ENCODE measurements around the gene MGAT4D. TPM values are rescaled to one million over a fixed set of nuclear protein-coding genes. Genes with fewer than 3 reads are reported as not detected.
"Not testable (repeated sequence)": the region's sequence is repeated elsewhere in the genome, so short reads cannot be mapped to it uniquely, and the experiment has no call there.

The MGAT4D gene
- total RNA-seq, 1 experiment from 2014 or later = not detected

GRCh38 chr4:140448162-140448561 is 49.9 kb downstream of the MGAT4D start:
- intact Hi-C loops (cut with micrococcal nuclease) = no loop called here
- no peak for DNase-seq (ENCODE audit: unreplicated experiment)
- no peaks in the 10 kb centered on the region for H3K9me3 Mint-ChIP-seq (ENCODE audit: unreplicated experiment)
- H3K4me3 Mint-ChIP-seq (ENCODE audit: unreplicated experiment) = no peak overlapping the region
- no peaks in the 10 kb centered on the region for H3K36me3 Mint-ChIP-seq (ENCODE audit: insufficient read depth, unreplicated experiment)
- H3K27me3 Mint-ChIP-seq (ENCODE audit: insufficient read depth, unreplicated experiment) = no peaks in the 10 kb centered on the region
- POLR2A ChIA-PET = interaction anchor here (0.9 to 3.8 kb wide), 4 partner anchors 19 to 309 kb away, joined by 3 to 11 read pairs (median 5); partner anchors contain the start of genes SCOC and TBC1D9
- H3K27ac Mint-ChIP-seq (ENCODE audit: low read depth, unreplicated experiment) = peak overlapping the region; percentile 27
- CTCF ChIA-PET = interaction anchor here (0.6 to 1.2 kb wide), 3 partner anchors 75 to 413 kb away, joined by 3 to 9 read pairs (median 4); partner anchors contain the start of gene SCOC
- peaks cover 16% of the 10 kb centered on the region for H3K4me1 Mint-ChIP-seq (ENCODE audit: insufficient read depth, unreplicated experiment)
- BruUV-seq (replicated peaks) = no TSS peak
- no peak for TF ChIP-seq CTCF (IDR thresholded peaks at IDR 0.05; ENCODE audit: unreplicated experiment)

GRCh38 chr4:140444347-140444746 is 53.7 kb downstream of the MGAT4D start:
- CTCF ChIA-PET = interaction anchor here (0.6 kb wide), 1 partner anchor 134 kb away, joined by 3 read pairs; no protein-coding TSS in a partner anchor
- H3K27me3 Mint-ChIP-seq (ENCODE audit: insufficient read depth, unreplicated experiment); H3K36me3 Mint-ChIP-seq (ENCODE audit: insufficient read depth, unreplicated experiment); POLR2A ChIA-PET; H3K4me1 Mint-ChIP-seq (ENCODE audit: insufficient read depth, unreplicated experiment); H3K4me3 Mint-ChIP-seq (ENCODE audit: unreplicated experiment); BruUV-seq (replicated peaks); intact Hi-C loops (cut with micrococcal nuclease); H3K9me3 Mint-ChIP-seq (ENCODE audit: unreplicated experiment); H3K27ac Mint-ChIP-seq (ENCODE audit: low read depth, unreplicated experiment); DNase-seq (ENCODE audit: unreplicated experiment): not testable (repeated sequence)

GRCh38 chr4:140439644-140440142 is 58.4 kb downstream of the MGAT4D start:
- ChIA-PET POLR2A (no interaction called here), CTCF (no interaction called here)
- no peaks in the 10 kb centered on the region for H3K4me1 Mint-ChIP-seq (ENCODE audit: insufficient read depth, unreplicated experiment)
- no peak for DNase-seq (ENCODE audit: unreplicated experiment)
- no peak overlapping the region for H3K27ac Mint-ChIP-seq (ENCODE audit: low read depth, unreplicated experiment)
- no peak for TF ChIP-seq CTCF (IDR thresholded peaks at IDR 0.05; ENCODE audit: unreplicated experiment)
- intact Hi-C loops (cut with micrococcal nuclease) = no loop called here
- no TSS peak for BruUV-seq (replicated peaks)
- no peaks in the 10 kb centered on the region for H3K9me3 Mint-ChIP-seq (ENCODE audit: unreplicated experiment)
- H3K36me3 Mint-ChIP-seq (ENCODE audit: insufficient read depth, unreplicated experiment) = no peaks in the 10 kb centered on the region
- H3K27me3 Mint-ChIP-seq (ENCODE audit: insufficient read depth, unreplicated experiment) = no peaks in the 10 kb centered on the region
- no peak overlapping the region for H3K4me3 Mint-ChIP-seq (ENCODE audit: unreplicated experiment)

- Mint-ChIP-seq H3K9me3 (ENCODE audit: unreplicated experiment) (no peaks in the 10 kb centered on the region), H3K36me3 (ENCODE audit: insufficient read depth, unreplicated experiment) (no peaks in the 10 kb centered on the region), H3K27ac (ENCODE audit: low read depth, unreplicated experiment) (peak overlapping the region; percentile 91), H3K4me3 (ENCODE audit: unreplicated experiment) (peak overlapping the region; percentile 85), H3K4me1 (ENCODE audit: insufficient read depth, unreplicated experiment) (peaks cover 24% of the 10 kb centered on the region), H3K27me3 (ENCODE audit: insufficient read depth, unreplicated experiment) (no peaks in the 10 kb centered on the region)
- no peak for TF ChIP-seq CTCF (IDR thresholded peaks at IDR 0.05; ENCODE audit: unreplicated experiment)
- CTCF ChIA-PET = interaction anchor here (0.6 to 2.7 kb wide), 4 partner anchors 9 to 68 kb away, joined by 3 to 14 read pairs (median 4); partner anchors contain the start of gene SCOC
- POLR2A ChIA-PET = interaction anchor here (0.6 to 5.6 kb wide), 8 partner anchors 20 to 971 kb away, joined by 3 to 50 read pairs (median 5); partner anchors contain the start of genes ELMOD2 and SCOC
- BruUV-seq (replicated peaks) = TSS peak; percentile 92
- intact Hi-C loops (cut with micrococcal nuclease) = loop anchor here (1.0 to 5.0 kb wide), 2 partner anchors 55 to 94 kb away; partner anchors contain the start of genes ELMOD2 and SCOC
- peak; percentile 69 for DNase-seq (ENCODE audit: unreplicated experiment)
Observed at GRCh38 chr4:140427919-140428471, 70.1 kb downstream of the MGAT4D start.
